Esophagus (tissue), 2 donors: ENCODE measurements around the gene G0S2. TPM values are rescaled to one million over a fixed set of nuclear protein-coding genes. Genes with fewer than 3 reads are reported as not detected.
A peak's percentile ranks its signal among the peaks of the same experiment; 100 is the strongest.

Source experiments
- H3K27ac ChIP-seq, 2 donors: one replicate each; pipeline ENCODE4 v1.5.1; 2013; ENCODE audit warnings: low read depth in 2 of 2, mild to moderate bottlenecking in 2 of 2, inconsistent platforms in 1 of 2, low read length in 1 of 2, moderate library complexity in 1 of 2
- H3K27me3 ChIP-seq, 2 donors: one replicate each; pipeline ENCODE4 v1.6.1; 2013; ENCODE audit warnings: low read length in 2 of 2, control low read depth in 1 of 2, mild to moderate bottlenecking in 1 of 2; ENCODE audit not compliant: insufficient read depth in 2 of 2, control insufficient read depth in 1 of 2
- H3K36me3 ChIP-seq, 2 donors: one replicate each; pipeline ENCODE4 v1.6.1; 2013; ENCODE audit warnings: low read length in 1 of 2; ENCODE audit not compliant: control insufficient read depth in 2 of 2, insufficient read depth in 2 of 2
- H3K4me1 ChIP-seq, 2 donors: one replicate each; pipeline ENCODE4 v1.6.1; 2013; ENCODE audit warnings: low read length in 1 of 2; ENCODE audit not compliant: control insufficient read depth in 2 of 2, insufficient read depth in 2 of 2
- H3K4me3 ChIP-seq, 2 donors: one replicate each; pipeline ENCODE4 v1.5.1; 2013; ENCODE audit warnings: low read length in 2 of 2, mild to moderate bottlenecking in 2 of 2, low read depth in 1 of 2, moderate library complexity in 1 of 2
- H3K9me3 ChIP-seq, 2 donors: one replicate each; pipeline ENCODE4 v1.6.1; 2013; ENCODE audit warnings: mild to moderate bottlenecking in 2 of 2, low read depth in 1 of 2, low read length in 1 of 2, moderate library complexity in 1 of 2; ENCODE audit not compliant: control insufficient read depth in 2 of 2, insufficient read depth in 1 of 2
- WGBS, 2 donors: extraction: QIAGEN DNeasy Blood & Tissue Kit; methylation state at CpG; one replicate each; pipeline ENCODE4 v1.1.7; 2013; 5-methylcytosine and 5-hydroxymethylcytosine counted together
- polyA plus RNA-seq, 2 donors: library from polyadenylated mRNA; stranded (reverse); fragments of 200-250 nt; gene quantifications; one replicate each; pipeline ENCODE4 v1.2.3, GENCODE V29; 2013
- donor health status: healthy with polysubstance abuse.
- donor health status: Bipolar disorder and iron deficiency.

G0S2 gene
- polyA plus RNA-seq, 2 donors, result 5.1 to 10.5 TPM

GRCh38 chr1:209707308-209707707 is 32.1 kb downstream of the G0S2 start:
- Histone ChIP-seq H3K4me1 (no peaks in the 10 kb centered on the region), H3K4me3 (no peak overlapping the region), H3K27ac (no peak overlapping the region), H3K27me3 (peaks cover 0 to 3% of the 10 kb centered on the region in 2 donors), H3K36me3 (no peaks in the 10 kb centered on the region), H3K9me3 (no peaks in the 10 kb centered on the region)
- 90 to 91% methylated on average over 1 of the region's 1 CpG for WGBS, 2 donors

GRCh38 chr1:209708297-209708696 is 33.1 kb downstream of the G0S2 start:
- H3K4me1 ChIP-seq, result no peaks in the 10 kb centered on the region
- H3K9me3 ChIP-seq, result no peaks in the 10 kb centered on the region
- 73% methylated on average over 4 of the region's 4 CpGs for WGBS, 2 donors
- peaks cover 0 to 3% of the 10 kb centered on the region in 2 donors for H3K27me3 ChIP-seq
- no peak overlapping the region for H3K4me3 ChIP-seq
- H3K27ac ChIP-seq, result no peak overlapping the region
- H3K36me3 ChIP-seq, result no peaks in the 10 kb centered on the region

GRCh38 chr1:209710093-209710492 is 34.9 kb downstream of the G0S2 start:
- peaks cover 0 to 3% of the 10 kb centered on the region in 2 donors for H3K27me3 ChIP-seq
- H3K27ac ChIP-seq, result no peak overlapping the region
- H3K9me3 ChIP-seq, result no peaks in the 10 kb centered on the region
- WGBS, 2 donors, result 78 to 80% methylated on average over 2 of the region's 2 CpGs
- H3K36me3 ChIP-seq, result no peaks in the 10 kb centered on the region
- peaks cover 2 to 3% of the 10 kb centered on the region in 2 donors for H3K4me1 ChIP-seq
- no peak overlapping the region for H3K4me3 ChIP-seq

GRCh38 chr1:209710847-209711246 is 35.6 kb downstream of the G0S2 start:
- no peaks in the 10 kb centered on the region for H3K9me3 ChIP-seq
- 75 to 87% methylated on average over 3 of the region's 3 CpGs for WGBS, 2 donors
- H3K36me3 ChIP-seq, result no peaks in the 10 kb centered on the region
- H3K4me1 ChIP-seq, result peaks cover 2 to 3% of the 10 kb centered on the region in 2 donors
- no peak overlapping the region for H3K4me3 ChIP-seq
- H3K27me3 ChIP-seq, result peaks cover 0 to 3% of the 10 kb centered on the region in 2 donors
- H3K27ac ChIP-seq, result no peak overlapping the region

GRCh38 chr1:209714338-209714737 is 39.1 kb downstream of the G0S2 start:
- Histone ChIP-seq H3K27me3 (no peaks in the 10 kb centered on the region), H3K9me3 (peaks cover 0 to under 1% of the 10 kb centered on the region in 2 donors), H3K4me1 (peaks cover 2 to 3% of the 10 kb centered on the region in 2 donors), H3K36me3 (no peaks in the 10 kb centered on the region), H3K4me3 (no peak overlapping the region), H3K27ac (peak overlapping the region in 1 of 2 donors; percentile 31)
- 85 to 86% methylated on average over 2 of the region's 2 CpGs for WGBS, 2 donors

GRCh38 chr1:209715314-209715713 is 40.1 kb downstream of the G0S2 start:
- Histone ChIP-seq H3K4me3 (no peak overlapping the region), H3K4me1 (peaks cover 2 to 3% of the 10 kb centered on the region in 2 donors), H3K27ac (no peak overlapping the region), H3K27me3 (no peaks in the 10 kb centered on the region), H3K9me3 (peaks cover 0 to 2% of the 10 kb centered on the region in 2 donors), H3K36me3 (no peaks in the 10 kb centered on the region)

GRCh38 chr1:209717818-209718217 is 42.6 kb downstream of the G0S2 start:
- no peaks in the 10 kb centered on the region for H3K27me3 ChIP-seq
- H3K4me1 ChIP-seq, result peaks cover 2 to 5% of the 10 kb centered on the region in 2 donors
- no peak overlapping the region for H3K27ac ChIP-seq
- H3K9me3 ChIP-seq, result peaks cover 0 to 2% of the 10 kb centered on the region in 2 donors
- no peaks in the 10 kb centered on the region for H3K36me3 ChIP-seq
- WGBS, 2 donors, result 79 to 81% methylated on average over 2 of the region's 2 CpGs
- no peak overlapping the region for H3K4me3 ChIP-seq

GRCh38 chr1:209720326-209720725 is 45.1 kb downstream of the G0S2 start:
- Histone ChIP-seq H3K9me3 (peaks cover 0 to 2% of the 10 kb centered on the region in 2 donors), H3K27ac (no peak overlapping the region), H3K27me3 (no peaks in the 10 kb centered on the region), H3K36me3 (no peaks in the 10 kb centered on the region), H3K4me3 (no peak overlapping the region), H3K4me1 (peaks cover 0 to 2% of the 10 kb centered on the region in 2 donors)
- WGBS, 2 donors, result 83 to 87% methylated on average over 4 of the region's 4 CpGs

GRCh38 chr1:209720826-209721225 is 45.6 kb downstream of the G0S2 start:
- peaks cover 0 to 2% of the 10 kb centered on the region in 2 donors for H3K4me1 ChIP-seq
- no peak overlapping the region for H3K4me3 ChIP-seq
- 87 to 90% methylated on average over 2 of the region's 2 CpGs for WGBS, 2 donors
- H3K36me3 ChIP-seq, result no peaks in the 10 kb centered on the region
- H3K27me3 ChIP-seq, result no peaks in the 10 kb centered on the region
- H3K27ac ChIP-seq, result no peak overlapping the region
- peaks cover 0 to 2% of the 10 kb centered on the region in 2 donors for H3K9me3 ChIP-seq

GRCh38 chr1:209721323-209721722 is 46.1 kb downstream of the G0S2 start:
- H3K9me3 ChIP-seq, result peaks cover 0 to 2% of the 10 kb centered on the region in 2 donors
- no peak overlapping the region for H3K4me3 ChIP-seq
- peak overlapping the region in 1 of 2 donors; percentile 6 for H3K27ac ChIP-seq
- peaks cover 0 to 2% of the 10 kb centered on the region in 2 donors for H3K4me1 ChIP-seq
- no peaks in the 10 kb centered on the region for H3K27me3 ChIP-seq
- WGBS, 2 donors, result 95% methylated on average over 1 of the region's 1 CpG
- H3K36me3 ChIP-seq, result no peaks in the 10 kb centered on the region
